Neural cell (in vitro differentiated cells): Measurements from ENCODE around the gene RABL2A. TPM values are rescaled to one million over a fixed set of nuclear protein-coding genes. Genes with fewer than 3 reads are reported as not detected.
"Not testable (repeated sequence)": the region's sequence is repeated elsewhere in the genome, so short reads cannot be mapped to it uniquely, and the experiment has no call there.

Source experiments
- H2AFZ ChIP-seq: fragments of 200-600, 300-800 bp; sonication (generic), shearing (Covaris generic); 2 replicates; pipeline ENCODE4 v1.6.0; 2014; ENCODE audit warnings: low read depth, mild to moderate bottlenecking, antibody characterized with exemption, low read length, moderate library complexity
- H3F3A ChIP-seq: fragments of 200-600 bp; shearing (Covaris generic); 2 replicates; pipeline ENCODE4 v1.6.1; 2016; ENCODE audit warnings: mild to moderate bottlenecking, moderate library complexity, mixed read lengths, antibody characterized with exemption, low read length; ENCODE audit not compliant: insufficient read depth, poor library complexity, severe bottlenecking
- H3K27ac ChIP-seq: fragments of 200-600, 300-800 bp; sonication (generic), shearing (Covaris generic); 2 replicates; pipeline ENCODE4 v1.5.1; 2014; ENCODE audit warnings: mild to moderate bottlenecking, low read length, moderate library complexity
- H3K27me3 ChIP-seq: fragments of 300-800, 200-600 bp; sonication (generic), shearing (Covaris generic); 2 replicates; pipeline ENCODE4 v1.6.0; 2014; ENCODE audit warnings: mild to moderate bottlenecking, low read depth, low read length, moderate library complexity; ENCODE audit not compliant: insufficient read depth
- H3K36me3 ChIP-seq: fragments of 300-800, 200-600 bp; sonication (generic), shearing (Covaris generic); 2 replicates; pipeline ENCODE4 v1.5.1; 2014; ENCODE audit warnings: mild to moderate bottlenecking, antibody characterized with exemption, low read length, moderate library complexity; ENCODE audit not compliant: insufficient read depth
- H3K4me2 ChIP-seq: fragments of 300-800, 200-600 bp; sonication (generic), shearing (Covaris generic); 2 replicates; pipeline ENCODE4 v1.6.0; 2014; ENCODE audit warnings: mild to moderate bottlenecking, low read length
- H3K4me3 ChIP-seq: fragments of 300-800, 200-600 bp; sonication (generic), shearing (Covaris generic); 2 replicates; pipeline ENCODE4 v1.5.1; 2014; ENCODE audit warnings: mild to moderate bottlenecking, low read length, moderate library complexity
- H3K79me2 ChIP-seq: fragments of 200-600 bp; shearing (Covaris generic); replicated peaks from 2 replicates; pipeline ENCODE4 v1.6.0; 2014; ENCODE audit warnings: mild to moderate bottlenecking, low read length, moderate library complexity; ENCODE audit not compliant: insufficient read depth
- H3K9ac ChIP-seq: fragments of 300-800, 200-600 bp; sonication (generic), shearing (Covaris generic); 2 replicates; pipeline ENCODE4 v1.6.1; 2016; ENCODE audit warnings: mild to moderate bottlenecking, low read length, mixed read lengths
- H3K9me2 ChIP-seq: fragments of 200-600 bp; shearing (Covaris generic); 2 replicates; pipeline ENCODE4 v1.6.1; 2016; ENCODE audit warnings: mild to moderate bottlenecking, low read length, mixed read lengths; ENCODE audit not compliant: insufficient read depth
- H3K9me3 ChIP-seq: fragments of 200-600, 300-800 bp; sonication (generic), shearing (Covaris generic); 2 replicates; pipeline ENCODE4 v1.6.1; 2016; ENCODE audit warnings: mild to moderate bottlenecking, mixed run types, low read length, moderate library complexity, mixed read lengths
- H4K20me1 ChIP-seq: fragments of 200-600 bp; shearing (Covaris generic); 2 replicates; pipeline ENCODE4 v1.6.1; 2016; ENCODE audit warnings: mild to moderate bottlenecking, mixed run types; ENCODE audit not compliant: insufficient read depth
- EP300 ChIP-seq: fragments of 450-650 bp; conservative IDR thresholded peaks from 2 replicates; pipeline ENCODE4 v1.6.1; 2014; ENCODE audit warnings: antibody characterized with exemption, mild to moderate bottlenecking, moderate library complexity; ENCODE audit not compliant: poor library complexity, severe bottlenecking
- EZH2 ChIP-seq: fragments of 200-600, 300-800 bp; shearing (Covaris generic), sonication (generic); IDR thresholded peaks from 2 replicates; pipeline ENCODE4 v1.6.1; 2014; ENCODE audit warnings: antibody characterized with exemption, low read length, borderline replicate concordance, mild to moderate bottlenecking; ENCODE audit not compliant: insufficient read depth, poor library complexity, severe bottlenecking
- MXI1 ChIP-seq: fragments of 450-650 bp; conservative IDR thresholded peaks from 2 replicates; pipeline ENCODE4 v1.6.1; 2014; ENCODE audit warnings: antibody characterized with exemption, mild to moderate bottlenecking; ENCODE audit not compliant: poor library complexity, severe bottlenecking
- POLR2AphosphoS5 ChIP-seq: IDR thresholded peaks from 2 replicates; pipeline ENCODE4 v1.6.1; 2012
- RAD21 ChIP-seq: fragments of 450-650 bp; conservative IDR thresholded peaks from 2 replicates; pipeline ENCODE4 v1.6.1; 2014; ENCODE audit warnings: antibody characterized with exemption, mild to moderate bottlenecking, moderate library complexity
- SMC3 ChIP-seq: fragments of 450-650 bp; conservative IDR thresholded peaks from 2 replicates; pipeline ENCODE4 v1.6.1; 2014; ENCODE audit warnings: antibody characterized with exemption, mild to moderate bottlenecking, moderate library complexity; ENCODE audit not compliant: poor library complexity
- TAF1 ChIP-seq: IDR thresholded peaks from 2 replicates; pipeline ENCODE4 v1.6.1; 2012; ENCODE audit warnings: low read depth
- polyA plus RNA-seq: library from polyadenylated mRNA; depleted of rRNA; stranded (reverse); fragments of >200 nt; gene quantifications from 2 replicates; pipeline ENCODE4 v1.2.3, GENCODE V29; 2014
- small RNA-seq, 3 experiments: library from RNA; depleted of rRNA; stranded (forward); fragments of <200 nt; gene quantifications; one replicate each; pipeline ENCODE3, GENCODE V24; 2012
- TF ChIP-seq, protein P1 (sequence below): IDR thresholded peaks from 2 replicates; pipeline ENCODE4 v1.6.1; 2012; ENCODE audit warnings: borderline replicate concordance
- TF ChIP-seq, protein P2 (sequence below): fragments of 450-650 bp; IDR thresholded peaks from 2 replicates; pipeline ENCODE4 v1.5.1; 2014; ENCODE audit warnings: antibody characterized with exemption, mild to moderate bottlenecking, moderate library complexity; ENCODE audit not compliant: poor library complexity, severe bottlenecking

RABL2A gene
- polyA plus RNA-seq, 1 donor from 2014 or later, result 17.9 TPM

DNA sequence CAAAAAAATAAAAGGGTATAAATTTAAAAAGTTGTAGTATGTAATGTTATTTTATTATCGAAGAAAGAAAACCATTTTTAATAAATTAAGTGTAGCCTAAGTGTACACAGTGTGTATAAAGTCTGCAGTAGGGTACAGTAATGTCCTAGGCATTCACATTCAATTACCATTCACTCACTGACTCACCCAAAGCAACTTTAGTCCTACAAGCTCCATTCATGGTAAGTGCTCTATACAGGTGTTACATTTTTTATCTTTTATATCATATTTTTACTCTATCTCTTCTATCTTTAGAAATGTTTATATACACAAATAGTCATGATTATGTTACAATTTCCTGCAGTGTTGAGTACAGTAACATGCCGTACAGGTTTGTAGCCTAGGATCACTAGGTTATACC is 59.5 kb downstream of the RABL2A start:
- no peaks in the 10 kb centered on the region for H3K27me3 ChIP-seq
- H3K9ac ChIP-seq, result no peak overlapping the region
- H3K4me2 ChIP-seq, result no peak overlapping the region
- H2AFZ ChIP-seq, result no peak overlapping the region
- no peak overlapping the region for H3K27ac ChIP-seq
- TF ChIP-seq TAF1, result no peak
- TF ChIP-seq, protein P1, sequence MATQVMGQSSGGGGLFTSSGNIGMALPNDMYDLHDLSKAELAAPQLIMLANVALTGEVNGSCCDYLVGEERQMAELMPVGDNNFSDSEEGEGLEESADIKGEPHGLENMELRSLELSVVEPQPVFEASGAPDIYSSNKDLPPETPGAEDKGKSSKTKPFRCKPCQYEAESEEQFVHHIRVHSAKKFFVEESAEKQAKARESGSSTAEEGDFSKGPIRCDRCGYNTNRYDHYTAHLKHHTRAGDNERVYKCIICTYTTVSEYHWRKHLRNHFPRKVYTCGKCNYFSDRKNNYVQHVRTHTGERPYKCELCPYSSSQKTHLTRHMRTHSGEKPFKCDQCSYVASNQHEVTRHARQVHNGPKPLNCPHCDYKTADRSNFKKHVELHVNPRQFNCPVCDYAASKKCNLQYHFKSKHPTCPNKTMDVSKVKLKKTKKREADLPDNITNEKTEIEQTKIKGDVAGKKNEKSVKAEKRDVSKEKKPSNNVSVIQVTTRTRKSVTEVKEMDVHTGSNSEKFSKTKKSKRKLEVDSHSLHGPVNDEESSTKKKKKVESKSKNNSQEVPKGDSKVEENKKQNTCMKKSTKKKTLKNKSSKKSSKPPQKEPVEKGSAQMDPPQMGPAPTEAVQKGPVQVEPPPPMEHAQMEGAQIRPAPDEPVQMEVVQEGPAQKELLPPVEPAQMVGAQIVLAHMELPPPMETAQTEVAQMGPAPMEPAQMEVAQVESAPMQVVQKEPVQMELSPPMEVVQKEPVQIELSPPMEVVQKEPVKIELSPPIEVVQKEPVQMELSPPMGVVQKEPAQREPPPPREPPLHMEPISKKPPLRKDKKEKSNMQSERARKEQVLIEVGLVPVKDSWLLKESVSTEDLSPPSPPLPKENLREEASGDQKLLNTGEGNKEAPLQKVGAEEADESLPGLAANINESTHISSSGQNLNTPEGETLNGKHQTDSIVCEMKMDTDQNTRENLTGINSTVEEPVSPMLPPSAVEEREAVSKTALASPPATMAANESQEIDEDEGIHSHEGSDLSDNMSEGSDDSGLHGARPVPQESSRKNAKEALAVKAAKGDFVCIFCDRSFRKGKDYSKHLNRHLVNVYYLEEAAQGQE, result no peak
- TF ChIP-seq EP300, result no peak
- TF ChIP-seq MXI1, result no peak
- no peak for TF ChIP-seq EZH2
- TF ChIP-seq POLR2AphosphoS5, result no peak
- TF ChIP-seq, protein P2, sequence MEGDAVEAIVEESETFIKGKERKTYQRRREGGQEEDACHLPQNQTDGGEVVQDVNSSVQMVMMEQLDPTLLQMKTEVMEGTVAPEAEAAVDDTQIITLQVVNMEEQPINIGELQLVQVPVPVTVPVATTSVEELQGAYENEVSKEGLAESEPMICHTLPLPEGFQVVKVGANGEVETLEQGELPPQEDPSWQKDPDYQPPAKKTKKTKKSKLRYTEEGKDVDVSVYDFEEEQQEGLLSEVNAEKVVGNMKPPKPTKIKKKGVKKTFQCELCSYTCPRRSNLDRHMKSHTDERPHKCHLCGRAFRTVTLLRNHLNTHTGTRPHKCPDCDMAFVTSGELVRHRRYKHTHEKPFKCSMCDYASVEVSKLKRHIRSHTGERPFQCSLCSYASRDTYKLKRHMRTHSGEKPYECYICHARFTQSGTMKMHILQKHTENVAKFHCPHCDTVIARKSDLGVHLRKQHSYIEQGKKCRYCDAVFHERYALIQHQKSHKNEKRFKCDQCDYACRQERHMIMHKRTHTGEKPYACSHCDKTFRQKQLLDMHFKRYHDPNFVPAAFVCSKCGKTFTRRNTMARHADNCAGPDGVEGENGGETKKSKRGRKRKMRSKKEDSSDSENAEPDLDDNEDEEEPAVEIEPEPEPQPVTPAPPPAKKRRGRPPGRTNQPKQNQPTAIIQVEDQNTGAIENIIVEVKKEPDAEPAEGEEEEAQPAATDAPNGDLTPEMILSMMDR, result no peak
- TF ChIP-seq SMC3, result no peak
- no peak for TF ChIP-seq RAD21
- H3K9me3 ChIP-seq, result no peaks in the 10 kb centered on the region
- H3F3A ChIP-seq, result no peaks in the 10 kb centered on the region
- no peak overlapping the region for H3K4me3 ChIP-seq
- H3K9me2 ChIP-seq, result no peaks in the 10 kb centered on the region
- H3K79me2 ChIP-seq, result no peaks in the 10 kb centered on the region
- H4K20me1 ChIP-seq, result no peaks in the 10 kb centered on the region
- no peaks in the 10 kb centered on the region for H3K36me3 ChIP-seq

DNA sequence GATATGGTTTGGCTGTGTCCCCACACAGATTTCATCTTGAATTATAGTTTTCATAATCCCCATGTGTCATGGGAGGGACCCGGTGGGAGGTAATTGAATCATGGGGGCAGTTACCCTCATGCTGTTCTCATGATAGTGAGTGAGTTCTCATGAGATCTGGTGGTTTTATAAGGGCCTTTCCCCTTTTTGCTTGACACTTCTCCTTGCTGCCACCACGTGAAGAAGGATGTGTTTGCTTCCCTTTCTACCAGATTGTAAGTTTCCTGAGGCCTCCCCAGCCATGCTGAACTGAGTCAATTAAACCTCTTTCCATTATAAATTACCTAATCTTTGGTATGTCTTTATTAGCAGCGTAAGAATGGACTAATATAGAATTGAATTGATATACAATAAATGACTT is 63.8 kb downstream of the RABL2A start:
- H3K27me3 ChIP-seq, H3K9ac ChIP-seq: not testable (repeated sequence)

More for the DNA sequence above, 63.8 kb downstream of the RABL2A start:
- H3F3A ChIP-seq, H3K9me2 ChIP-seq, H3K9me3 ChIP-seq, H3K79me2 ChIP-seq, H3K4me3 ChIP-seq, H3K27ac ChIP-seq, H3K4me2 ChIP-seq, H4K20me1 ChIP-seq, H3K36me3 ChIP-seq, H2AFZ ChIP-seq: not testable (repeated sequence)

Small RNA genes lying within 50 kb of the gene (small RNA-seq; reads per million reads assigned to genes)
- gene MIR1302-3 (0 to 8.4 (median 0) reads per million in 3 experiments), gene RNU6-744P (0 reads per million in 3 experiments)

Other genes with a start within 250 kb of the RABL2A start
- gene ZNG1B, start 189.6 kb upstream of the RABL2A start, polyA plus RNA-seq, result 101 and 106 TPM in 2 replicates
- gene FOXD4L1, start 128.6 kb upstream of the RABL2A start, polyA plus RNA-seq, result 0.82 and 1.6 TPM in 2 replicates
- gene SLC35F5, start 129.4 kb downstream of the RABL2A start, polyA plus RNA-seq, result 56.2 and 56.3 TPM in 2 replicates